Left forelimb (tissue), 1 donor: ENCODE results near the gene VAMP4.
"Not testable (repeated sequence)": the region's sequence is repeated elsewhere in the genome, so short reads cannot be mapped to it uniquely, and the experiment has no call there.

ENCODE experiments used
- DNase-seq: peaks from one replicate; pipeline ENCODE4 v3.0.0-alpha.2; 2018; ENCODE audit warnings: low spot score

Gene VAMP4

GRCh38 chr1:171751221-171751620 is 9.4 kb upstream of the VAMP4 start:
- no peak for DNase-seq

DNA sequence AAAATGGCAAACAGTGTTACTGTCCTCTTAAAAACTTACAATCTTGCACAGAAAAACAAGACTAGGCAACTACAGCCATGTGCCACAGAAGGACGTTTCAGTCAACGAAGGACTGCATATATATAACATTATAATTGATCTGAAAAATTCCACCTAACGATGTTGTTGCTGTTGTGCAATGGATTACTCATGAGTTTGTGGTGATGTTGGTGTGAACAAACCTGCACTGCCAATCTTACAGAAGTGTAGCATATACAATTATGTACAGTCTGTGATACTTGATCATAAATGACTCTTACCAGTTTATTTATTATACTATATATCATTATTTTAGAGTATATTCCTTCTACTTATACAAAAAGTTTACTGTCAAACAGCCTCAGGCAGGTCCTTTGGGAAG is 6.8 kb upstream of the VAMP4 start:
- DNase-seq: no peak

DNA sequence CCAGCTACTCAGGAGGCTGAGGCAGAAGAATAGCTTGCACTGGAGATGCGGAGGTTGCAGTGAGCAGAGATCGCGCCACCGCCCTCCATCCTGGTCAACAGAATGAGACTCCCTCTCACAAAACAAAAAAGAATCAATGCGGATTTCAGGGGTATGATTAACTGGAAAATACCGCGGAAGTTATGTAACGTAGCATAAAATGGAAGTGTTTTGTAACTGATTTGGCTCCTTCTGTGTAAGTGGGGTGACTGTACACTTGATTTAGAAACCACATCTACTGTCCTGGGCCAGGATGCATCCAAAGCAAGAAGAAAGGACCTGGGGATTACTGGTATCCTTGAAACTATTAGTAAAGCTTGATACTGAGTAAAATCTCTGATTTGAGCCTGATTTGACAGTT is 3.1 kb upstream of the VAMP4 start:
- no peak for DNase-seq

GRCh38 chr1:171743081-171743870 is 1.4 kb upstream of the VAMP4 start:
- no peak for DNase-seq

DNA sequence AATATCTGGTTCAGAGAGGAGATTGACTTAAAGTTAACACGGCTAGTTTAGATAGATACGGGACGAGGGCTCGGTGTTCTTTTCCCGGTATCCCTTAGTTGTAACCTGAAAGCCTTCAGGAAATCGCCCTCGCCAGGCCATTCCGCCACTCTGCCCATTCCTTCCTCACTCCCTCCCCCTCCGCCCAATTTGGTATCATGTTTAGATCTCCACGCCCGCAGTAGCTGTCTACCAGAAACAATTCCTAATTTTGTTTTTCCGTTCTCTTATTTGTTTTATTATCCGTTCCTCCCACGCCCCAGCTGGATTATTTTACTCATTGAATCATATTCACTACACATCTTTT is 685 bp upstream of the VAMP4 start:
- peak; percentile 74 for DNase-seq

- no peak for DNase-seq
Measured at GRCh38 chr1:171740987-171741871, 636 bp downstream of the VAMP4 start.

- no peak for DNase-seq
Measured at GRCh38 chr1:171740356-171740863, 1.5 kb downstream of the VAMP4 start.

GRCh38 chr1:171739656-171740055 is 2.2 kb downstream of the VAMP4 start:
- no peak for DNase-seq

GRCh38 chr1:171738911-171739310 is 3.0 kb downstream of the VAMP4 start:
- no peak for DNase-seq

DNA sequence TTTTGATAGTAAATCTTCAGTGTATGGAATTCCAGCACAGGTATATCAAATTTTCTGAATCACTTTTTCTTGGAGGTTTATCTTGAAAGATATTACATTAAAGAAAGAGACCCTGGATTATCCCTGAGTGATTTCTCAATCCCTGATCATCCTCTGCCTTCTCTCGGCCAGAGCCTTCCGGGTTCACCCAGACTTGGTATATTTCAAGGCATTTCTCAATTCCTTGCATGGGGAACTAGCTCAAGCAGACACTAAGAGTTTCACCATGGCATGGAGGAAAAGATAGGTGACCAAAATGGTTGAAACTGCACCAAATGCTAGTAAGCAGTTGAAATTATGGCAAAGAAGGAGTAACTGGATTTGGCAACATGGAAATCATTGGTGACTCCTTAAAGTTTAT is 5.7 kb downstream of the VAMP4 start:
- DNase-seq: no peak

DNA sequence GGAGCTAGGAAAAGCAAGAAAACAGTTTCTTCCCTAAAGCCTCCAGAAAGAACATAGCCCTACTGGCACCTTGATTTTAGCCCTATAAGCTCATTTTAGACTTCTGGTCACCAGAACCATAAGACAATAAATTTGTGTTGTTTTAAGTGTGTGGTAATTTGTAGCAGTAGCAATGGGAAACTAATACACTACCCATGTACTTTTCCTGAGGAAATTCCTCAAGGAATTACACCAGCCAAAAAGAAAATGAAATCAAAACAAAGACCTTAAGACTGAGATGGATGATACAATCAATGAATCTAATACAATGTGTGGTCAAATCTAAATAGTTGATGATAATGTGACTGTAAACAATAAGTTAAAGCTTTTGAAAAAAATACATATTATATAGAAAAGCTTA is 11.8 kb downstream of the VAMP4 start:
- no peak for DNase-seq

- no peak for DNase-seq
Measured at GRCh38 chr1:171727778-171728177, 14.1 kb downstream of the VAMP4 start.

DNA sequence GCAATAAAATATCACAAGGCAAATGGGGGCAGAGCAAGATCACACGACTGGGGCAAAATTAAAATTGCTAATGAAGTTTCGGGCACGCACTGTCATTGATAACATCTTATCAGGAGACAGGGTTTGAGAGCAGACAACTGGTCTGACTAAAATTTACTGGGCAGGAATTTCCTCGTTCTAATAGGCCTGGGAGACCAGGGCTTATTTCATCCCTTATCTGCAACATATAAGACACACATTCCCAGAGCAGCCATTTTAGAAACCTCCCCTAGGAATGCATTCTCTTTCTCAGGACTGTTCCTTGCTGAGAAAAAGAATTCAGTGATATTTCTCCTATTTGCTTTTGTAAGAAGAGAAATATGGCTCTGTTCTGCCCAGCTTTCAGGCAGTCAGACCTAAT is 18.7 kb downstream of the VAMP4 start:
- not testable (repeated sequence) for DNase-seq

GRCh38 chr1:171718848-171719247 is 23.0 kb downstream of the VAMP4 start:
- DNase-seq: no peak

DNA sequence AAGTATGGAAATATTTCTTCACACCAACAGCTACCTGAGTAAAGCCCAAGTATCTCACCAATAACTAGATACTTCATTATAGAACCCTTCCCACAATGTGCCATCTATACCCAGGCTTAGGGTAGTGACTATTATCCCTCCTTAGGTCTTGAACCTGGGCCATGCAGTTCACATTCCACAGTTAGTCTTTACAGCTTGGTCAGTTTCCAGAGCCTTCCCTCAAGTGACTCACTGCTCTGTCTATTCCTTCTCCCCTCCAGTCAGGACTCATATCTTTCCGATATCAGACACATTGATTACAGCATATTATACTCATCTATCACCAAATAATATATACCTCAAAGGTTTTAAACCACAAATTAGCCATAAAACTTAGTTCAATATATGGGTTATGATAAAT is 23.6 kb downstream of the VAMP4 start:
- DNase-seq: no peak

- DNase-seq: no peak
Measured at GRCh38 chr1:171717062-171717718, 24.7 kb downstream of the VAMP4 start.

GRCh38 chr1:171716616-171717015 is 25.2 kb downstream of the VAMP4 start:
- no peak for DNase-seq

DNA sequence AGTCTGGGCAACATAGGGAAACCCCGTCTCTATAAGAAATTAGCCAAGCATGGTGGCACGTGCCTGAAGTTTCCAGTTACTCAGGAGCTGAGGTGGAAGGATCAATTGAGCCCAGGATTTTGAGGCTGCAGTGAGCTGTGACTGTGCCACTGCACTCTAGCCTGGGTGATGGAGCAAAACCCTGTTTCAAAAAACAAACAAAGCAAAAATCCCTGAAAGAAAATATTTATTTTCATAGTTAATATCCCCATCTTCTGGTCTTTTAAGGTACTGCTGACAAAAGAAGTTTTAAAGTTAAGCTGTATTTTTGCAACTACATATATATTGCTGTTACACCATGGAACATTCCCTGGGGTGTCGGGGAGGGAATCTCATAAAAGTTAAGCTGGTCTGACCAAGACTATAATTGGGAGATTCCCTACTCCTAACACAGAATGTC is 26.0 kb downstream of the VAMP4 start:
- no peak for DNase-seq

DNA sequence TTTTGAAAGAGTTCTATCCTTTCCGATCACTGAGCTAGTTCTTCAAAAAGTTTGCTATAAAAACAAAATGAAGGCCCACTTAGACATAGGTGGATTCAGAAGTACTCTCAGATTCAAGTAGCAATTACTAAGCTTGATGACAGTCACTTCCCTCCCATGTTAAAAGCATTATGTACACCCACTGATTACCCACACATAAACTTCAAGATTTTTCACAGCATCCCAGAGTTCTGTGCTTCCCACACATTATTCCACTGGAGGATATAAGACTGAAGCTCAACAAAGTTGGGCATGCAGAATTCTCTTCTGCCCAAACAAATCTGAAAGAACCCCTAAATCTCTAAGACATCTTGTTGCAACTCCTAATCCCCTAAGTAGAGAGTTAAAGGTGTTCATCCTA is 29.5 kb downstream of the VAMP4 start:
- DNase-seq: no peak

- no peak for DNase-seq
Measured at GRCh38 chr1:171711643-171712042, 30.2 kb downstream of the VAMP4 start.

DNA sequence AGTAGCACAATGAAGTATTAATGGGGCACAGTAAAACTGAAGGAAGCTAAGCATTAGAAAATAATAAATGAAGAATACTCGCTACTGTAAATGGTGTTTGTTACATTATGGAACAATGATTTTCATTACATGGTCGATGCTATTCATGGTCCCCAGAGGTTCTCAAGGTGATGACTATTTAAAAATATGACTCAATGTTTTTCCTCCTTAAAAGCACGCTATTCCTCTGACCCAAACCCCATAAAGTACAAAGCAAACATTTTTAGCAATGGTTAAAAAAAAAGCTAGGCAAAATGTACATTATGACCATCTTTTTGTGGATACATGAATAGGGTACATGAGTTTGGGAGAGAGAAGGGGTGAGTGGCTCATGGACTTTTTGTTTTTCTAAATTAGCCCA is 34.3 kb downstream of the VAMP4 start:
- no peak for DNase-seq

DNA sequence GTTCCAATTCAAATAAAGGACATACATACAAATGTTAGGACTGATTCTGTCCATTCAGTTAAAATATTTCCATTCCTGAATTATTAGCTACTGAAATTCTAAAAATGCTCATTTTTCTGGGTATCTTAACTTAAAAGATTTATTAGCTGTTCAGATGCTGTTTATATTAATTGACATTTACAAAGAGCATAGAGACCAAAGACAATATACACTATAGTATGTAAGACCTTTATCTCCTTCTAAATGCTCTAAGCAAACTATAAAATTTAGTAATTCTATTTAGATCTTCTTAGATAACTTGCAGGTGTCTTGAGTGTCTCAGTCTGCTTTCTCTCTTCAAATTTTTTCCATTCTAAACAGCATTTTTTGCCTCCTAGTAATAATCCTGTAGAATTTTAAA is 39.3 kb downstream of the VAMP4 start:
- no peak for DNase-seq

DNA sequence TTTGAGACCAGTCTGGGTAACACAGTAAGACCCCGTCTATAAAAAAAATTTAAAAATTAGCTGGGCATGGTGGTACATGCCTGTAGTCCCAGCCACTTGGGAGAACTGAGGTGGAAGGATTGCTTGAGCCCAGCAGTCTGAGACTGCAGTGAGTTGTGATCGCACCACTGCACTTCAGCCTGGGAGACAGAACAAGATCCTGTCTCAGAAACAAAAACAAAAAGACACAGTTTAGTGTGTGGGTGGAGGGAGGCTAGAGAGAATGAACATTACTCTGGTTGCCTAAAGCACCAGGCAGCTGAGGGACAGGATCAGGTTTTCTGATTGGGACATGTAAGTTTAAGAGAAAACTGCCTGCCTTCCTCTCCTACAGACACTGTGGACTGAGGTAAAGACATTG is 42.3 kb downstream of the VAMP4 start:
- no peak for DNase-seq
